Subcutaneous abdominal adipose tissue (tissue), 5 donors: ENCODE data around the gene MCCC1.
A peak's percentile ranks its signal among the peaks of the same experiment; 100 is the strongest.

Source experiments
- H3K27ac ChIP-seq: one replicate; pipeline ENCODE4 v1.7.0; 2013; ENCODE audit warnings: low read depth, mild to moderate bottlenecking, inconsistent platforms, low read length, moderate library complexity
- H3K27me3 ChIP-seq, 5 donors: one replicate each; pipeline ENCODE4 v1.7.0; 2013; ENCODE audit warnings: low read length in 5 of 5, inconsistent platforms in 1 of 5; ENCODE audit not compliant: control insufficient read depth in 5 of 5, insufficient read depth in 4 of 5
- H3K36me3 ChIP-seq, 5 donors: one replicate each; pipeline ENCODE4 v1.7.0; 2013; ENCODE audit warnings: low read length in 5 of 5; ENCODE audit not compliant: control insufficient read depth in 5 of 5, insufficient read depth in 5 of 5
- H3K4me1 ChIP-seq, 5 donors: one replicate each; pipeline ENCODE4 v1.7.0; 2013; ENCODE audit warnings: low read length in 5 of 5, mild to moderate bottlenecking in 3 of 5, moderate library complexity in 1 of 5; ENCODE audit not compliant: control insufficient read depth in 5 of 5, insufficient read depth in 5 of 5
- H3K4me3 ChIP-seq, 5 donors: one replicate each; pipeline ENCODE4 v1.7.0; 2013; ENCODE audit warnings: low read length in 5 of 5, low read depth in 1 of 5
- H3K9ac ChIP-seq, 5 donors: one replicate each; pipeline ENCODE4 v1.7.0; 2013; ENCODE audit warnings: low read length in 5 of 5, mild to moderate bottlenecking in 4 of 5, moderate library complexity in 3 of 5
- H3K9me3 ChIP-seq, 5 donors: one replicate each; pipeline ENCODE4 v1.7.0; 2013; ENCODE audit warnings: low read length in 5 of 5; ENCODE audit not compliant: control insufficient read depth in 5 of 5
- donor health status: healthy.
- donor health status: healthy.
- donor health status: healthy.
- donor health status: healthy.
- donor health status: healthy.

The MCCC1 gene

DNA sequence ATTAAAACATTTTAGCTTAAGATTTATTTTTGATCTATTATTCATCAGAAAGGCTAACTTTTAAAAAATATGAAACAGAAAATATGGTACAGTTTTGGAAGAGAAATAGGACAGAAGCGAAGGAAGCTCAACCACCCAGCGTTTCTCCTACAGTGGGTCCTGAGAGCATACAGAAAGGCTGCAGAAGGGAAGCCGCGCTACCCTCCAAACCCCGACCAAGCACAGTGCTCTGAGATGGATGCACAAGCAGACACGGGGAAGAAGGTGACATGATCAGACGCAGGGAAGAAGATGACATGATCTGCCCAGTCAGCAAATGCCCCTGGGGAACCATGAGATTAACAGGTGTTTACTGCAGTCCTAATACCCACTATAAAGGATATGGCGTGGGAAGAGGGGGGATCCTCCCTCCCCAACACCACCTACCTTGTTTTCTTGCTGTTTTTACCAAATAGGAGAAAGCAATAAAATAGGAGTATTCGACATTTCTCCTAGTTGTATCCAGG is 133.4 kb downstream of the MCCC1 start:
- H3K27ac ChIP-seq: no peak overlapping the region
- peak overlapping the region in 1 of 5 donors; percentile 24 for H3K9ac ChIP-seq
- H3K36me3 ChIP-seq: no peaks in the 10 kb centered on the region
- H3K4me3 ChIP-seq: no peak overlapping the region
- H3K4me1 ChIP-seq: peaks cover 3 to 42% (median 19%) of the 10 kb centered on the region in 5 donors
- no peaks in the 10 kb centered on the region for H3K27me3 ChIP-seq
- H3K9me3 ChIP-seq: no peaks in the 10 kb centered on the region
